Measurements from ENCODE around the gene THAP4. TPM values are rescaled to one million over a fixed set of nuclear protein-coding genes. Genes with fewer than 3 reads are reported as not detected.

THAP4 gene
- total RNA-seq, 2 experiments from 2014 or later, result 27.5 to 31.4 TPM

DNA sequence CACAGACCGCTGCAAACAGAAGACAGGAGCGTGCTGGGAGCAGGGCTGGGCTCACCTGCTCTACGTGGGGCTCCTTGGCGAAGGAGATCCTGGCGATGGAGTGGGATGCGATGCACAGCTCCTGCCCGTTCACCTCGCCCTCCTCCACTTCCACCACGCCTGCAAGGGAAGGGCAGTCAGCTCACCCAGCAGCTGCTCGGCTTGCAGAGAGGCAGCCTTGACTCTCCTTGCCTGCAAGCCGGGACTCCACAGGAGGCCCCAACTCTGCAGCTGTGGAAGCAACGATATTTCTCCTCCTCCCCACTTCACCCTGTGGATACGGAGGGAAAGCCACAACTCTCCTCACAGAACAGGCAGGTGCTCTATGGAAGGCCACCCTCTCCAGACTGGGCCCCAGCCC, 35.1 kb downstream of the THAP4 start:
- DNase-seq (no peak), ATAC-seq (ENCODE audit: poor library complexity) (no peak)
- H3K36me3 Mint-ChIP-seq (ENCODE audit: low read depth), result peaks cover 69% of the 10 kb centered on the region
- intact Hi-C loops (cut with DNase I, micrococcal nuclease), result loop anchor here in 1 of 2 experiments (10.0 kb wide), 1 partner anchor 347 kb away; no protein-coding TSS in a partner anchor
- TF ChIP-seq, protein P1, sequence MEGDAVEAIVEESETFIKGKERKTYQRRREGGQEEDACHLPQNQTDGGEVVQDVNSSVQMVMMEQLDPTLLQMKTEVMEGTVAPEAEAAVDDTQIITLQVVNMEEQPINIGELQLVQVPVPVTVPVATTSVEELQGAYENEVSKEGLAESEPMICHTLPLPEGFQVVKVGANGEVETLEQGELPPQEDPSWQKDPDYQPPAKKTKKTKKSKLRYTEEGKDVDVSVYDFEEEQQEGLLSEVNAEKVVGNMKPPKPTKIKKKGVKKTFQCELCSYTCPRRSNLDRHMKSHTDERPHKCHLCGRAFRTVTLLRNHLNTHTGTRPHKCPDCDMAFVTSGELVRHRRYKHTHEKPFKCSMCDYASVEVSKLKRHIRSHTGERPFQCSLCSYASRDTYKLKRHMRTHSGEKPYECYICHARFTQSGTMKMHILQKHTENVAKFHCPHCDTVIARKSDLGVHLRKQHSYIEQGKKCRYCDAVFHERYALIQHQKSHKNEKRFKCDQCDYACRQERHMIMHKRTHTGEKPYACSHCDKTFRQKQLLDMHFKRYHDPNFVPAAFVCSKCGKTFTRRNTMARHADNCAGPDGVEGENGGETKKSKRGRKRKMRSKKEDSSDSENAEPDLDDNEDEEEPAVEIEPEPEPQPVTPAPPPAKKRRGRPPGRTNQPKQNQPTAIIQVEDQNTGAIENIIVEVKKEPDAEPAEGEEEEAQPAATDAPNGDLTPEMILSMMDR (IDR thresholded peaks at IDR 0.05), result no peak
- no peaks in the 10 kb centered on the region for H3K9me3 Mint-ChIP-seq
- Histone ChIP-seq H3K27ac (ENCODE audit: low read depth in 1 of 2, low read length in 2 of 2) (no peak overlapping the region), H3K36me3 (ENCODE audit: insufficient read depth, low read length) (peaks cover 48% of the 10 kb centered on the region), H3K9me3 (ENCODE audit: control insufficient read depth in 1 of 2, insufficient read depth in 1 of 2, low read length in 2 of 2) (no peaks in the 10 kb centered on the region), H3K4me3 (ENCODE audit: low read length) (no peak overlapping the region), H3K4me1 (ENCODE audit: insufficient read depth, low read length) (no peaks in the 10 kb centered on the region), H3K27me3 (ENCODE audit: control insufficient read depth in 1 of 2, insufficient read depth in 2 of 2, low read length in 2 of 2) (no peaks in the 10 kb centered on the region)
- H3K27me3 Mint-ChIP-seq, result no peaks in the 10 kb centered on the region
- no peak overlapping the region for H3K27ac Mint-ChIP-seq
- ChIA-PET CTCF (no interaction called here), POLR2A (no interaction called here)
- H3K4me3 Mint-ChIP-seq, result no peak overlapping the region
- H3K4me1 Mint-ChIP-seq (ENCODE audit: low read depth), result no peaks in the 10 kb centered on the region

DNA sequence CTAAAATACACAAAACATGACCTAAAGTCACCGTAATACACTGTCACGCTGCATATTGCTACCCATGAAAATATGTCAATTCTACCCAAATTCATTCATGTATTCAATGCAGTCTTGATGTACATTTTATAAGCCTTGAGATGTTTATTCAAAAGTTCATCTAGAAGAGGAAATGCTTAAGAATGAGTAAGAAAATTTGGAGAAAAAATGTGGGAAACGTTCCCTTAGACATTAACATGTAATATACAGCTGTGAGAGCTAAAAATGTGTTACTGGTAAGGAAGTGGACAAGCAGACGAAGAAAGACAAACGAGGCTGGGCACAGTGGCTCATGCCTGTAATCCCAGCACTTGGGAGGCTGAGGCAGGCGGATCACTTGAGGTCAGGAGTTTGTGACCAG, 37.3 kb downstream of the THAP4 start:
- intact Hi-C loops (cut with DNase I, micrococcal nuclease), result loop anchor here in 1 of 2 experiments (10.0 kb wide), 1 partner anchor 345 kb away; no protein-coding TSS in a partner anchor
- ATAC-seq (ENCODE audit: poor library complexity) (no peak), DNase-seq (no peak)
- Mint-ChIP-seq H3K9me3 (no peaks in the 10 kb centered on the region), H3K27ac (no peak overlapping the region), H3K27me3 (no peaks in the 10 kb centered on the region), H3K36me3 (ENCODE audit: low read depth) (peaks cover 73% of the 10 kb centered on the region), H3K4me1 (ENCODE audit: low read depth) (no peaks in the 10 kb centered on the region), H3K4me3 (no peak overlapping the region)
- H3K4me1 ChIP-seq (ENCODE audit: insufficient read depth, low read length), result no peaks in the 10 kb centered on the region
- TF ChIP-seq, protein P1 (IDR thresholded peaks at IDR 0.05), result no peak
- ChIA-PET POLR2A (no interaction called here), CTCF (interaction anchor here (2.0 kb wide), 1 partner anchor 10 kb away, joined by 4 read pairs; no protein-coding TSS in a partner anchor)
- H3K36me3 ChIP-seq (ENCODE audit: insufficient read depth, low read length), result peaks cover 37% of the 10 kb centered on the region
- no peak overlapping the region for H3K4me3 ChIP-seq (ENCODE audit: low read length)
- no peaks in the 10 kb centered on the region for H3K9me3 ChIP-seq (ENCODE audit: control insufficient read depth in 1 of 2, insufficient read depth in 1 of 2, low read length in 2 of 2)
- no peak overlapping the region for H3K27ac ChIP-seq (ENCODE audit: low read depth in 1 of 2, low read length in 2 of 2)
- no peaks in the 10 kb centered on the region for H3K27me3 ChIP-seq (ENCODE audit: control insufficient read depth in 1 of 2, insufficient read depth in 2 of 2, low read length in 2 of 2)

DNA sequence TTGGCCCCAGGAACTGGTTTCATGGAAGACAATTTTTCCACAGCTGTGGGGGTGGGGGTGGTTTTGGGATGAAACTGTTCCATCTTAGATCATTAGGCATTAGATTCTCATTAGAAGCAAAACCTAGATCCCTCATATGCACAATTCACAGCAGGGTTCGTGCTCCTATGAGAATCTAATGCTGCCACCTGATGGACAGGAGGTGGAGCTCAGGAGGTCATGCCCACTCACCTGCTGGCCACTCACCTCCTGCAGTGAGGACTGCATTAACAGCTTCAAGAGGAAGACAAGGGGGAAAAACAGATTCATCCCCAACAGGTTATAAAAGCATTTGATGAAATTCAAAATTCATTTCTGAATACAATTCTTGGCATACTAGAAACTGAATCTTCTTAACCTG, 38.5 kb downstream of the THAP4 start:
- H3K9me3 Mint-ChIP-seq, result no peaks in the 10 kb centered on the region
- Histone ChIP-seq H3K27ac (ENCODE audit: low read depth in 1 of 2, low read length in 2 of 2) (no peak overlapping the region), H3K4me1 (ENCODE audit: insufficient read depth, low read length) (no peaks in the 10 kb centered on the region), H3K4me3 (ENCODE audit: low read length) (no peak overlapping the region), H3K27me3 (ENCODE audit: control insufficient read depth in 1 of 2, insufficient read depth in 2 of 2, low read length in 2 of 2) (no peaks in the 10 kb centered on the region), H3K9me3 (ENCODE audit: control insufficient read depth in 1 of 2, insufficient read depth in 1 of 2, low read length in 2 of 2) (no peaks in the 10 kb centered on the region), H3K36me3 (ENCODE audit: insufficient read depth, low read length) (peaks cover 36% of the 10 kb centered on the region)
- POLR2A ChIA-PET, result interaction anchor here (1.5 kb wide), 1 partner anchor 88 kb away, joined by 4 read pairs; the partner anchor contains the start of gene DTYMK
- no peaks in the 10 kb centered on the region for H3K4me1 Mint-ChIP-seq (ENCODE audit: low read depth)
- no peak overlapping the region for H3K4me3 Mint-ChIP-seq
- peak in 3 of 14 experiments; percentile 17 to 37 (median 21) for DNase-seq
- CTCF ChIA-PET, result interaction anchor here (2.0 kb wide), 1 partner anchor 11 kb away, joined by 4 read pairs; no protein-coding TSS in a partner anchor
- no peaks in the 10 kb centered on the region for H3K27me3 Mint-ChIP-seq
- ATAC-seq (ENCODE audit: poor library complexity), result no peak
- TF ChIP-seq, protein P1 (IDR thresholded peaks at IDR 0.05), result no peak
- no peak overlapping the region for H3K27ac Mint-ChIP-seq
- intact Hi-C loops (cut with DNase I, micrococcal nuclease), result no loop called here
- H3K36me3 Mint-ChIP-seq (ENCODE audit: low read depth), result peaks cover 80% of the 10 kb centered on the region

Measured in CD4-positive, alpha-beta T cell (primary cell).